HG02798 (cell line): Measurements from ENCODE around the gene NPHP4.

ENCODE experiments used
- ATAC-seq: cut with Tn5 transposase; IDR thresholded peaks from one replicate; pipeline ENCODE4 v1.9.1; 2021; ENCODE audit warnings: mild to moderate bottlenecking; ENCODE audit not compliant: unreplicated experiment, poor library complexity

Gene NPHP4

DNA sequence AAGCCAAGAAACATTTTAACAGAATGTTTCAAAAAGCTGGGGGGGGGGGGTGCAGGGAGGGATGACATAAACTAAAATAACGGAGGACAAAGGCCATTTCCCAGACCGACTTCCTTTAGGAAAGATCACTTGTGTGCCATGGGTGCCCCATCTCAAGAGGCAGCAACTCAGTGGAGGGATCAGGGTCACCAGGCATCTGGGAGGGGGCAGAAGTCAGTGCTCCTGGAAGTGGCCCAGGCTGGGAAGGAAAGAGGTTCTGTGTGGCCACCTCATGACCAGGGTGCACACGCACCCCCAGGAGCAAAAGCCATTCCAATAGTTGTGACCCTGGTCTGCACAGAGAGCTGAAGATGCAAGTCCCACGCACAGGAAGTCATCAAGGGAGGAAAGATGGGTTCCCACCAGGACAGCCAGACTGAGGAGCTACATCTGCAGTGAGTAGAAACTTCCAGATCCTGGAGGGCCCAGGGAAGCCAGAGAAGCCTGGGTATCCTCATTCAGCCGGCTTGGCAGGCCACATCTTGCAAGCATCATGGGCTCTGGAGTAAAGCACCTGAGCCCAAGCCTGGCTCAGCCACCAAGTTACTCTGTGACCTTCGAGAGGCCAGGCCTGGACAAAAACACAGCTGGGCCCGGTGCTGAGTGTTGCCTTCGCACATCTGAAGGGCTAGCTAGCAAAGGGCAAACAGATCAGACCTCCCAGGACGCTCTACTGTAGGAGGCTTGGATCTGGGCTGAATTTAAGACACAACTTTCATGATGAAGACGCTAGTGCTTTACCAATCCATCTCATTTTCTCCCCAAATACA, 36.0 kb downstream of the NPHP4 start:
- ATAC-seq, result no peak

DNA sequence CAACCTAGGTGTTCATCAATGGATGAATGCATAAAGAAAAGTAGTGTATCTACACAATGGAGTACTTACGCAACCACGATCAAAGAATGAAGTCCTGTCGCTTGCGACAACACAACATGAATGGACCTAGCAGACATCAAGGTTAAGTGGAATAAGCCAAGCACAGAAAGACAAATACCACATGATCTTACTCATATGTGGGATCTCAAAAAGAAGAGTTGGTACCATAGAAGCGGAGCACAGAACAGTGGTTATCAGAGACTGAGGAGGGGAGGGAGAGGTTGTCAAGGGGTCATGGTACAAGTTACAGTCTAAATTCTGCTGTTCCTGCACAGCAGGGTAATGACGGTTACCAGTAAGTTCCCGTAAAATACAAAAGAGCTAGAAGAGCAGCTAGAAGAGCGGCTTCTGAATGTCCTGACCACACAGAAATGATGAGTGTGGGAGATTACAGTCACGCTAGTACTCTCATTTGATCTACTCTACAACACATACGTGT, 36.7 kb downstream of the NPHP4 start:
- no peak for ATAC-seq

DNA sequence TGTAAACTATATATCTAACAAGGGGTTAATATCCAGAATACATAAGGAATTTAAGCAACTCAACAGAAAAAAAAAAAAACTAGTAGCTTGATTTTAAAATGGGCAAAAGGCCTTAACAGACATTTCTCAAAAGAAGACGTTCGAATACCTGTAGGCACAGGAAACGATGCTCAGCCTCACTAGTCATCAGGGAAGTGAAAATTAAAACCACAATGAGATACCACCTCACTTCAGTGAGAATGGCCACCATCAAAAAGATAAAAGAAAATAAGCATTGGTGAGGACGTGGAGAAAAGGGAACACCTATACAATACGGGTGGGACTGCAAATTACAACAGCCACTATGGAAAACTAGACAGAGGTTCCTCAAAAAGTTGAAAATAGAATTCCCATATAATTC, 37.3 kb downstream of the NPHP4 start:
- ATAC-seq, result no peak

DNA sequence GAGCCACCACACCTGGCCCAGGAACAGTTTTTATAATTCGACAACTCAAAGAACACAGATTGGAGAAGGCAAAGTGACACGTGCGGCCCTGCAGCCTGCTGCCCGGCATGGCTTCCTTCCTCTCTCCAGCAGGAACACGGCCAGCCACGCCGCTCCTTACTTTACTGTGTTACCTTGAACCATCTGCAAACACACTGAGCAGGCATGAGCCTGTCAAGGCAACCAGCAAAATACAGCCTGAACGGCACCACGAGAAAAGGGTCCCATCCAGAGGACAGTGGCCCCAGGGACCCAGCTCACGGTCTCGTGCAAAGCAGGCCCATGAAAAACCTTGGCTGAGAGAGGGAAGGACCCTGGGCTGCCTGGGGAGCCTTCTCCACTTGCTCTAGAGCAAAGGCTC, 38.8 kb downstream of the NPHP4 start:
- ATAC-seq, result no peak

DNA sequence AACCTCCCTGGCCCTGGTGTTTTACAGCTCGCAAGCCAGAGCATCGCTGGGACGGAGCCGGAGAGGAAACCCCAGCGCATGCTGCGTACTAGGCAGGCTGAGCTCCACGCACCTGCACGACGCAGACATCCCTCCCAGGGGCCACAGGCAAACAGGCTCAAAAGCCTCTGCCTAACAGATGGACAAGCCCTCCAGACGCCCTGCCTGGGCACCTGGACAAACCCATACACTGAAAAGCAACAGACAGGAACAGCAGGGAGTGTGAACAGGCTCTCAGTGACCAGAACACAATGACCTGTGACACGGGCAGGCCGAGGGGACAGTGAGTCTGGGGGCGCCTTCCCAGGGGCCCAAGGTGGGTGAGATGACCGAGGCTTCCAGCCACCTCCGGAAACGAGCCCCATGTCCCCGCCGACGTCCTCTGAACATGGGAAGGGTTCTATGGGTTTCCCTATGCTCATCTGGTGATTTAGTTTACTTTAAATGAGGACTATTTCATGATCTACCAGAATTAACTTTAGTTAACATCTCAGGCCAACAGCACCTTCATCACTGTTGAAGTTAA, 40.3 kb downstream of the NPHP4 start:
- ATAC-seq, result no peak

DNA sequence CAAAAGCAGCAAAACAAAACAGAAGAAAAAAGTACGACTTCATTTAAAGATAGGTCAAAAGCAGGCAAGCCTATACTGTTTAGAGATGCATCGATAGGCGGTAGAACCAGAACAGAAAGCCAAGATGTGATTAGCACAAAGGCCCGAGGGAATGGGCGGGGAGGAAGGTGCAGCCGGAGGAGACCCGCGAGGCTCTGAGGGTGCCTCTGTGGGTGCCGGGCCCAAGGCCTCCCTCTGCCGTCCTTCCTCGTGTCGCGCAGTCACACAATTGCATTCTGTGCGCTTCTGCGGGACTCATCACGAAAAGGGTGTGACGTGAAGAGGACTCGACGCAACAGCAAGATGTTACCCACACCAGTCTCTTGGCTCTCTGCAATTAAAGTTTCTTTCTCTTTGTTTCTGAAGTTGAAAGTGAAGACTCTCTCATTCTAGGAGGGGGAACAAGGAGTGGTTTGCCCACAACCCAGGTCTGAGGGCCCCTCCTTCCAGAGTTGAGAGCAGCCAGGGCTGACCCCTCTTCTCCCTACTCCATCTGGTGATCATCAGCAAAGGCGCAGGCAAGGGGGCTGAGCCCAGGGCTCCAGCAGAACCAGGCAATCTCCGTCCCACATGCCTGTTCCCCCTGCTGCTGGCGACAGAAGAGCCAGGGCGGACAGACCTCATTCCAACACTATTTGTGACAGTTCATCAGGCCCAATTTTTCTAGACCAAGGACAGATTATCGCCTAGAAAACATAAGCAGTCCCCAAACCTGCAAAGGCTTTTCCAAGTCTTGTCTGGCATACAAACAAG, 41.0 kb downstream of the NPHP4 start:
- ATAC-seq, result no peak

DNA sequence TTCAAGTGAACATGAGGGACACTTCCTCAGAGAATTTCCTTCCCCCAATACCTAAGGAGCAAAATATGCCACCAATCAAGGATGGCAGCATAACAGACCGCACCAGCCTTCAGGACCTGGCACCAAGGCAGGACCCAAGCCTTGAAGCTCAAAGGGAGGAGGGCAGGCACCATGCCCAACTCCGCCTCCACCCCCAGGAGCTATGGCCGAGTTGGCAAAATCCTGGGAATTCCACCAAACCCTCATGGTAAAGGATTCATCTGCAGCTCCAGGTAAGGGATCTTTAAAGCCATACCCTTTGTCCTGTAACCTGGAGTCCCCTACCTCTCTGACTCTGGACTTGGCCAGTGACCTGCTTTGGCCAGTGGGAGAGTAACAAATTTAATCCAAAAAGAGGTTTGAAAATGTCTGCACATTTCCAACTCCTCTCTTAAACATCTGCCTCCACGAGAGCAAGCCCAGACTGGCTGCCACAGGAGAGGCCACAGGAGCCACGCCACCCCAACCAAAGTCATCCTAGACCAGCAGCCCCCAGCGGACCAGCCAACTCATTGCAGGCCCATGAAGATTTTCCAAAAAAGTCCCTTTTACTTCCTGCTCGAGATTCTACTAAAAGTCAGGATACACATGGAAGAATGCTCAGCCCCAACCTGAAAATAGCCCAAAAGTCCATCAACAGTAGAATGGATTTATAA, 41.9 kb downstream of the NPHP4 start:
- ATAC-seq, result no peak

DNA sequence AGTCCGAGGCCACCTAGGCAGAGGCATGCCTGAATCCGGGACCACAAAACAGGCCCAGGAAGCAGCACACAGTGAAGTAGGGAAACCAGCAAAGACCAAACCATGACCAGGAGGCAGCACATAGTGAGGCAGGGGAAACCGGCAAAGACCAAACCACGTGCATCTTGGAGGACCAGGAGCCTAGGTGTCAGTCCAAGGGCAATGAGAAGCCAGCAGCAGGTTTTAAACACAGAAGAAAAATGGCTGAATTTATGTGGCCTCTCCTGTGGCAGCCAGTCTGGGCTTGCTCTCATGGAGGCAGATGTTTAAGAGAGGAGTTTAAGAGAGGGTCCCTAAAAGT, 42.5 kb downstream of the NPHP4 start:
- ATAC-seq, result no peak

DNA sequence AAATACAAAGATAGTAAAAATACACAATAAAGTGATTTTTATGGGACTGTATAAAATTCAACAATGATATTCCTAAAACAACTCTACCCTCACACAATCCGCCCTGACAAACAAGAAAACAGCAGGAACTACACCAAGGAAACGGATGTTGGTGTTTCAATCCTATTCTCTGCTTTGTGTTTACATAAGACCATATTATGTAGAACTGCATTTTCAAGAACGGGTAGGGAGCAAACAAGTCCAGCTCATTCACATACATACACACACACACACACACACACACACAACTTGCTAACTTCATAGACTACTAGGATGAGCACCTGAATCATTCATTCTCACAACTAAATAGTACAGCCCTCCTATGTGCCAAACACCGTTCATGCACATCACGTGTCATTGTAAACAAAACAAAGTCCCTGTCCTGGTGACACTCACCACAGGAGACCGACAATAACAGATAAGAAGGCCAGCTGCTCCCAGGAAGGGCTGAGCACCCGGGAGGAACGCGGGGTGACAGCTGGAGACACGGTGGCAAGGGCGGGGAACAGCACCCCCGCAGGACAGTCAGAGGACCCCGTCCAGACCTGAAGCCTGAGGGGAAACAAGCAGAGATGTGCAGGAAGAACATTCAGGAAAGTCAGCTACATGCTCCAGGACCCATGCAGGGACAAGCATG, 43.0 kb downstream of the NPHP4 start:
- ATAC-seq, result no peak

DNA sequence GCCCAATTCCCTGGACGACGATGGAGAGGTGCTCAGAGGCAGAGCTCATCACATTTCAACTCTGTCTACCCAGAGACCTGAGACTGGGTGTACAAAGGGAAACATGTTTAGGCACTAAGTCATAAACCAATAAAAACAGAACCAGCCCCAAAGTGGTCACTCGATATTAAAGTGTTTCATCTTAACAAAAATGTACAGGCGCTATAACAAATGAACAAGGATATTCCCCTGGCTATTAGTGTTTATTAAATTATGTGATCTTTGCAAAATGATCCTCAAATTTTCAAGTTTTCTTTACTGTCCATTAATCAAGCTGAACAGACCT, 43.6 kb downstream of the NPHP4 start:
- no peak for ATAC-seq

DNA sequence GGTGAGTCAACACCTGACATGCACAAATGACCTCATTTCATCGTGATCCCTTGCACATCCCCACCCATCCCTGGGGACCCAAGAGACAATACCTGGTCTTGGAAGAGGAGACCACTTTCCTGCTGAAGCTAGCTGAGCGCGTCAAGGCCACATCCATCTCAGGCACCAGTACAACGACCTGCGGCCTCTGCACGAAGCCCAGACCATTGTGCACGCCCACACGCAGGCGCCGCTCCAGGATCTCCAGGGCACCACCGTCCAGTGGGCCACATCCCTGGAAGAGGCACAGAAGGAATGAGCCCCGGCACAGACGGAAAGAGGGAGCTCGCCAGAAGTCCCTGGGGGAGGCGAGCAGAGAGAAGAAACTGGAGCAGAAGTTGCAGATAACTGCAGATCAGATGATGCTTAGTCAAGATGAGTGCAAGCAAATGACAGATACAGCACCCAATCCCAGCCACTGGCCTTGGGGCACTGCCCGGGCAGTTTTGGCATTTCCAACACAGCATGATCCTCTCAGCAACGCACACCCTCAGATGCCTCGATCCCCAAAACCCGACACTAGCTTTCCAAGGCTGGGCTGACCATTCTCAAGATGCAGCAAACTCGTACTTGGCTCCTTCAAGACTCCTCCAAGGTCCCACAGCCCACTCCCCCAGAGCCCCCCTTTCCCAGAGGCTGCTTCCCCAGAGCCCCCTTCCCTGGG, 44.1 kb downstream of the NPHP4 start:
- ATAC-seq, result no peak

DNA sequence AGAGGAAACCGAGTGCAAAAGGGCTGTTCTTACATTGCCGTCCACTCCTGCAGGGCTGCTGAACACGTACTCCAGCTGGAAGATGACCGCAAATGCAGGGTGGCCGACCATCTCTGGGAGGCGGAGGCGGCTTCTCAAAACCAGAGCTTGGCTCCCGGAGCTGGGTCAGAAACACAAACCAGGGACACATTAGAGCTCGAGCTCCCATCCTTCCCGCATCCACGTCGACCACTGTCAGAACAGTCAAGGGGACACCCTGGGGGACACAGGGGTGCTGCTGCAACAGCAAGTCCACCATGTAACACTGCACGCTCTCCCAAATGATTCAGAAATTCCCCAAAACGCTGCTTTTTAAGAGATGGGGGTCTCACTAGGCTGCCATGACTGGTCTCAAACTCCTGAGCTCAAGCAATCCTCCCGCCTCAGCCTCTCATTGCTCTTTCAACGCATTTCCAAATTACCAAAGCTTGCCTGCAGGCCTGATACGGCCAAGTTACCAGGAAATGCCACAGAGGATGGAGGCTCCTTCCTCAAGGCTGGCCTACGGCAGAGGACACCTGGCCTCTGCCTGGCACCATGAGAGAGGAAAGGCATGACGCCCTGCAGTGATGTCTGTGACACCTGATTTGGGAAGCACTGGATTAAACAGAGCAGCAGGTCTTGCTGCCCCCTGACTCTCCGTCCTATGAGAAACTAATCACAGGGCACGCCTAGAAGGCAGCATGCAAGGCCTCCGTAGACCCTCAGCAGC, 45.0 kb downstream of the NPHP4 start:
- ATAC-seq, result no peak

DNA sequence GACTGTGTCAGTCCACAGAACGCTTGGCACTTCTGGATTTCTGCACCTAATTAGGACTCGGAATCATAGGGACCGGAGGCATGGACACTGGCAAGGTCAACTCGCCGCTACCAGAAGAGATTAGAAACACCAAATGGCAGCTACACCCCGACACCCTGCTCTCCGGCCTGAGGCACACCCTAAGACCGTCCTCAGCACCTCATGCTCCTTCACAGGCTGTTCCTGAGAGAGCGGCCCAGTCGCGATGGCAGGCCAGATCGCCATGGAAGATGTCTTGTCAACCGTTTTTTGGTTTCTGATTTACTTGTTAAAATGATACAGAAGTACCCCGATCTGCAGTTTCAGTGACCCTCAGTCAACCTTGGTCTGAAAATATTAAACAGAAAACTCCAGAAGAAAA, 46.8 kb downstream of the NPHP4 start:
- ATAC-seq, result no peak

DNA sequence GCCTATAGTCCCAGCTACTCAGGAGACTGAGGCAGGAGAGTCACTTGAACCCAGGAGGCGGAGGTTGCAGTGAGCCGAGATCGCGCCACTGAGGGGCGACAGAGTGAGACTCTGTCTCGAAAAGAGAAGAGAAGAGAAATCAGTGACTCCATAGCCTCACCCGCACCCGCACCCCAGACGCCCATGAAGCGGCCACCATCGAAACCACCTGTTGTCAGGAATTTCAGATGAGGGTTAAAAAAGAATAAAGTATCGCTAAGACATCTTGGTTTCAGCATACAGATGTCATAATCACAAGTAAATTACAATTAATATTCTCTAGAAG, 47.4 kb downstream of the NPHP4 start:
- no peak for ATAC-seq

DNA sequence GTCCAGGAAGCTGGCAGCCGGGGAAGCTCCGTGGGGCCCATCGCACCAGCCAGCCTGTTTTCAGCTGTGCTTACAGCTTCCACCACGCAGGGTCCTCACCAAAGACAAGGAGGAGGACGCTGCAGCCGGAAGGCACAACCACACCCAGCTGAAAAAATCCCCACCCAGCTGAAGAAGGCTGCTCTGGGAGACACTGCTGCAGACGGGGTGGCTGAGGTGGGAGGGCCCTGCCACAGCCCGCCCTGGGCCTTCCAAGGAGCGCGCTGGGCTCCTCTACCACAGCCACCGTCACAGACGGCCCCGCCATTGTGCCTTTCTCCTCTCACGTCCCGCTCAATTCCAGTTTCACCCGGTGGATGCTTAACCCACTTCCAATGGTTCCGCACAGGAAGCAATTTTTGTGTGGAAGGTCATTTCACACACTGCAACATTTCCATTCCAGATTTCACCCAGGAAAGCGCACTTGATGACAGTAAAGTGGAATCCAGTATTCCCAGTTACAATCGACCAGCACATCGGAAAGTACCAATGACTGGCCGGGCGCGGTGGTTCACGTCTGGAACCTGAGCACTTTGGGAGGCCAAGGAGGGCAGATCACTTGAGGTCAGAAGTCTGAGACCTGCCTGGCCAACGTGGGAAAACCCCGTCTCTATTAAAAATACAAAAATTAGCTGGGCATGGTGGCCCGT, 47.9 kb downstream of the NPHP4 start:
- no peak for ATAC-seq

DNA sequence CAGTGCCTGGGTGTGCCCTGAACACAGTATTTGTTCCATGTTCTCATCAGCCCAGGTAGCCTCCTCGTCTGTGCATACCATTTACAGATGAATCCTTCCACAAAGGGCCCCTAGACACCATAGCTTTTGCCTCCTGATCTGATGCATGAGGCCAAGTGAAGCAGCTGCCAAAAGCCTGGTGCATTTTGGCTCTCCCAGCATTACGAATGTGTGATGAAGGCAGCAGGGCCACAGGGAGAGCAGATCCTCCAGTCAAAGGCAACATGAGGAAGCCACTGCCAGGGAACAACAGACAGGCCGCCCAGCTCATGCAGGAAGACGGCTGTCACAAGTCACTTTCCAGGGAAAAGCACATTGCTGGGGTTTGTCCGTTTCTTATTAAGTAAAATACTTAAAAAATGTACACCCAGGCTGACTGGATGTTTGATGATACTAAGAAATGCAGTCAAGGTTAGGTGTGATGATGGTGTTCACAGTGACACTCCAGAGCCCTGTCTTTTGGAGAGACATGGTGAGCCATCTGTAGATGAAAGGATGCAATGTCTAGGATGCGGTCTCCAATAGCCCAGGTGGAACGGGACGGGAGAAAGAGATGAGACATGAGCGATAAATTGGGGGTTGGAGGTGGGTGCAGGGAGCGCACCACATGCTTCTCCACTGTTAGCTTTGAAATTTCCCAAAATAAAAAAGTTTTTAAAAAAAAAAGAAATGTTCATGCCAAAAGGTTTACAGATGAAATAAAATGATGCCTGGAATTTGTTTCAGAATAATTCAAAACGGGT, 48.7 kb downstream of the NPHP4 start:
- ATAC-seq, result no peak

DNA sequence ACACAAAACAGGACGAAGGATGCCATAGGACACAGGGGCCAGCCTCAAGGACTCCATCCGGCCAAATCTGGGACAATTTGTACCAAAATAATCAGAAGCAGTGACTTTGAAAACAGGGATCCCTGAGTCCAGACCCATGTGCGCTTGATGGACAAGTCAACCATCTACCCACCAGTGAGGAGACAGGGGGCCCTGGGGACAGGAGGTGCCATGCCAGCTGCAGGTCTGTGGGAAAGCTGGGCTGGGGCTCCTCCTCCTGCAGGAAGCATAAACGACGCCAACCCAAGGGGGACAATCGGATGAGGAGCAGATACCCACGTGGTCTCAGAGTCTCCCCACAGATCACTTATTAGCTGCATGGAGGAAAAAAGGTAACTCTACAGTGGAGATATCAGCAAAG, 50.6 kb downstream of the NPHP4 start:
- ATAC-seq, result no peak
